ENCODE measurements around the gene HECTD4. TPM values are rescaled to one million over a fixed set of nuclear protein-coding genes. Genes with fewer than 3 reads are reported as not detected.

Gene HECTD4
- total RNA-seq, 1 donor from 2014 or later, result 49.4 TPM

GRCh38 chr12:112163471-112163991 lies 218.7 kb downstream of the HECTD4 start:
- Mint-ChIP-seq H3K36me3 (ENCODE audit: low read depth) (peaks cover 20% of the 10 kb centered on the region), H3K9me3 (no peaks in the 10 kb centered on the region), H3K4me3 (no peak overlapping the region), H3K27me3 (ENCODE audit: low read depth) (no peaks in the 10 kb centered on the region), H3K27ac (ENCODE audit: unreplicated experiment) (no peak overlapping the region), H3K4me1 (no peaks in the 10 kb centered on the region)
- DNase-seq (ENCODE audit: low read depth, low spot score), result no peak
- TF ChIP-seq CTCF (conservative IDR thresholded peaks at IDR 0.05), result no peak

GRCh38 chr12:112163056-112163455 lies 219.2 kb downstream of the HECTD4 start:
- DNase-seq (ENCODE audit: low read depth, low spot score), result no peak
- no peak for TF ChIP-seq CTCF (conservative IDR thresholded peaks at IDR 0.05)

GRCh38 chr12:112162241-112162790 lies 219.9 kb downstream of the HECTD4 start:
- Mint-ChIP-seq H3K9me3 (peaks cover 4% of the 10 kb centered on the region), H3K27ac (ENCODE audit: unreplicated experiment) (no peak overlapping the region), H3K36me3 (ENCODE audit: low read depth) (peaks cover 32% of the 10 kb centered on the region), H3K4me3 (no peak overlapping the region), H3K4me1 (no peaks in the 10 kb centered on the region), H3K27me3 (ENCODE audit: low read depth) (no peaks in the 10 kb centered on the region)
- TF ChIP-seq CTCF (conservative IDR thresholded peaks at IDR 0.05), result no peak
- no peak for DNase-seq (ENCODE audit: low read depth, low spot score)

More at GRCh38 chr12:112163056-112163455, 219.2 kb downstream of the HECTD4 start:
- peaks cover 24% of the 10 kb centered on the region for H3K36me3 Mint-ChIP-seq (ENCODE audit: low read depth)
- no peaks in the 10 kb centered on the region for H3K27me3 Mint-ChIP-seq (ENCODE audit: low read depth)
- no peak overlapping the region for H3K27ac Mint-ChIP-seq (ENCODE audit: unreplicated experiment)
- no peaks in the 10 kb centered on the region for H3K9me3 Mint-ChIP-seq
- no peaks in the 10 kb centered on the region for H3K4me1 Mint-ChIP-seq
- H3K4me3 Mint-ChIP-seq, result no peak overlapping the region

GRCh38 chr12:112161711-112162110 lies 220.5 kb downstream of the HECTD4 start:
- no peak for DNase-seq (ENCODE audit: low read depth, low spot score)
- Mint-ChIP-seq H3K36me3 (ENCODE audit: low read depth) (peaks cover 37% of the 10 kb centered on the region), H3K27ac (ENCODE audit: unreplicated experiment) (peak overlapping the region; percentile 37), H3K4me3 (no peak overlapping the region), H3K4me1 (no peaks in the 10 kb centered on the region), H3K27me3 (ENCODE audit: low read depth) (no peaks in the 10 kb centered on the region), H3K9me3 (peaks cover 4% of the 10 kb centered on the region)
- no peak for TF ChIP-seq CTCF (conservative IDR thresholded peaks at IDR 0.05)

GRCh38 chr12:112160611-112161010 lies 221.6 kb downstream of the HECTD4 start:
- peaks cover 7% of the 10 kb centered on the region for H3K9me3 Mint-ChIP-seq
- peak overlapping the region; percentile 19 for H3K27ac Mint-ChIP-seq (ENCODE audit: unreplicated experiment)
- DNase-seq (ENCODE audit: low read depth, low spot score), result no peak
- no peak for TF ChIP-seq CTCF (conservative IDR thresholded peaks at IDR 0.05)
- peaks cover 47% of the 10 kb centered on the region for H3K36me3 Mint-ChIP-seq (ENCODE audit: low read depth)
- H3K27me3 Mint-ChIP-seq (ENCODE audit: low read depth), result no peaks in the 10 kb centered on the region
- no peaks in the 10 kb centered on the region for H3K4me1 Mint-ChIP-seq
- no peak overlapping the region for H3K4me3 Mint-ChIP-seq

Data from neural crest cell (in vitro differentiated cells).